NCI-H1417 treated with DMSO at 0.1 percent for 48 hours (cell line): Measurements from ENCODE around the gene KRT1.
"Not testable (repeated sequence)": the region's sequence is repeated elsewhere in the genome, so short reads cannot be mapped to it uniquely, and the experiment has no call there.

ENCODE experiments used
- DNase-seq: peaks from one replicate; lab custom pipeline; 2025; lab: John Stamatoyannopoulos, UW

Gene KRT1

GRCh38 chr12:52680363-52680762, at the start of gene KRT1:
KRT1 (minus strand) TSS chr12:52680407; CDS start chr12:52680348, 59 bp downstream.
- no peak for DNase-seq

- DNase-seq = no peak
These were observed 48.9 kb upstream of the KRT1 start for GRCh38 chr12:52729147-52729546.

DNA sequence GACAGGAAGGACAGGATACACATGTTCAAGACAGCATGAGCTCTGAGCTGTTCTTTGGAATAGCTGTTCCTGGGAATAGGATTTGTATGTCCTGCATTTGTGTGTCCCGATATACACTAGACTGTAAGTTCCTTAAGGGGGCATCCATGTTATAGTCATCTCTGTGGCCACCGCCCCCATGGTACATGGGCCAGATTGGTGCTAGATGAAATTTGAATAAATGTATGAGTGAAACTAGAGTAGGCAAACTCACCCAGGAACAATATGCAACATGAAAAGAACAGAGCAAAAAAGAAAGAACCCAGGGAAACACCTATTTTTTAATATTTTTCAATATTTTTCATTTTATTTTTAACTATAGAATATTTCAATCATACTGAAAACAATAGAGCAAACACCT, 48.2 kb upstream of the KRT1 start:
- no peak for DNase-seq

- no peak for DNase-seq
These were observed 46.8 kb upstream of the KRT1 start for GRCh38 chr12:52727037-52727436.

- no peak for DNase-seq
These were observed 46.2 kb upstream of the KRT1 start for GRCh38 chr12:52726451-52726850.

DNA sequence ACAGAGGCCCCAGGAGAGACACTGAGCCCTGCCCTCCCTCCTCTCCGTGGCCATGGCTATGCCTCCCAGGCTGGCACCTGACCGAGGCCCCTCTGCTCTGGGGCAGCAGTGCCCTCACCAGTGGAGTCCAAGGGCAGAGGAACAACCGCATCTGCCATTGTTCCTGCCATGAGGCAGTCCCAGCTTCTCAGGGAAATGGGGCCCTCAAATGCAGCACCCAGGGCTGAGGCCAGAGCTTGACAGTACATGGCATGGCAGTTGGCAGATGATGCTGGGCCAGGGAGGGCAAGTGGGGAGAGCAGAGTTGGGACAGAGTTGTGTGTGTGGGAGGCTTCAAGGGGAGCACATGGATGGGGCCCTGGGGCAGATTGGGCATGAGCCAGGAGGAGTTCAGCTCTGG, 44.2 kb upstream of the KRT1 start:
- DNase-seq = no peak

DNA sequence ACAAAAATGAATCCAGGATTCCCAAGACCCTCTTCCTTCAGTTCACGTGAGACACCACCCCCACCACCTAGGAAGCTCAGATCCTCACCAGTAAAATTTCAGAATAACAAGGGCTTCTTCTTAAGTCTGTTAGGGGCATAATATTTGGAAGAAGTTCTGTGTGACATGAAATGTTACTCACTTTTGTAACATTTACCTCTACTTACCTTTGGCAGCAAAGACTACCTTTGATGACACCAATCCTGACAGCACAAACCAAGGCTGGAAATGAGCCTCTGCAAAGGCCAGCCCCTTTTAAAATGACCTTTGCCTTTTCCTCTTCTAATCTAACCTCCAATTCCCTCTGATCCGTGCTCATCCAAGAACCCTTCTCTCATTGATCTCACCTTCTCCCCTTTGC, 42.5 kb upstream of the KRT1 start:
- no peak for DNase-seq

GRCh38 chr12:52721838-52722470, 41.7 kb upstream of the KRT1 start:
- DNase-seq = no peak

- DNase-seq = no peak
These were observed 40.2 kb upstream of the KRT1 start for GRCh38 chr12:52720365-52720886.

GRCh38 chr12:52716061-52716460, 35.9 kb upstream of the KRT1 start:
- DNase-seq = no peak

DNA sequence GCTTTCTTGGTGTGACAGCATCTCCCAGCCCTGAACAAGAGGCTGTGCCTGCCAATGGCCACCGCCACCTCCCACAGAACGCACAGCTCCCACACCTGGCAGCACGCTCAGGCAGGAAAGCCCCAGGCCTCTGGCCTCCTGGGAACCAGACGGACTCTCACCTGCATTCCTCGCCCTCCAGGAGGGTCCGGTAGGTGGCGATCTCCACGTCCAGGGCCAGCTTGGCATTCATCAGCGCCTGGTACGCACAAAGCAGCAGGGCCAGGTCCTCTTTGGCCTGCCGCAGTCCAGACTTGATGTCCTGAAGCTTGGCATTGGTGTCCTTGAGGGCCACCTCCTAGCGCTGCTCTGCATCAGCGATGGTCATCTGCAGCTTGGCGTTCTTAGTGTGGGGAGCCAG, 35.2 kb upstream of the KRT1 start:
- DNase-seq = no peak

GRCh38 chr12:52714887-52715281, 34.7 kb upstream of the KRT1 start:
- no peak for DNase-seq

- no peak for DNase-seq
These were observed 34.0 kb upstream of the KRT1 start for GRCh38 chr12:52713960-52714886.

- not testable (repeated sequence) for DNase-seq
These were observed 31.9 kb upstream of the KRT1 start for GRCh38 chr12:52712122-52712521.

DNA sequence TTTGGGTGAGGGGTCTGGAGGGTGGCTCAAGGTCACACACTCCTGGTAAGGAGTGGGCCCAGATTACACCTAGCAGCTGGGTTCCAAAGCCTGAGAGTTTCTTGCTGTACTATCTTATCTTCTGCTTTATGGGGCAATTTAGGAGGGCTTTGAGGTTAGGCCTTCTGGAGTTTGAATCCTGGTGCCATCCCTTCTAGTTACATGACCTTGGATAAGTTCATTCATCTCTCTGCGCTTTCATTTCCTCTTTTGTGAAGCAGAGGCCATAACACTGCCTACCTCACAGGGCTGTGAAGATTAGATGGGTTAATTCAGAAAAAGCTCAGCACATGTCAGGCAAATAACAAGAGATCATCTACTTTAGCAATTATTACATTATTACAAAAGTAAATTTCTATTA, 30.5 kb upstream of the KRT1 start:
- DNase-seq = no peak

GRCh38 chr12:52708010-52708409, 27.8 kb upstream of the KRT1 start:
- no peak for DNase-seq

DNA sequence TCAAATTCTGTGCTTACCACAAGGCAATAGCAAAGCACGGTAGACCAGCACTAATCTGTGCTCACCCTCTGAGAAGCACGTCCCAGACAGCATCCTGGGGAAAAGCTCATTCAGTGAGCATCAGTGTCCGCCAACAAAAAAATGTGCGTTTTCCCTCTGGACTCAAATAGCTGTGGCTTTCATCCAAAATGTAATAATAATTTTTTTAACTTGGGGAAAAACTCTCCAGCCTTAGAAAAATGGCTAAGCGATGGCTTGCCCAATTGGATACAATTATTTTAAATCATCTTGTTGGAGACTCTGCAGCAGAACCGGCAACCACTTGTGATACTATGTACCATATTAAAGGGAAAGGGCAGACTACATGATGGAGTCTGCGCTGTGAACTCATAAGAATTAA, 24.3 kb upstream of the KRT1 start:
- DNase-seq = no peak

DNA sequence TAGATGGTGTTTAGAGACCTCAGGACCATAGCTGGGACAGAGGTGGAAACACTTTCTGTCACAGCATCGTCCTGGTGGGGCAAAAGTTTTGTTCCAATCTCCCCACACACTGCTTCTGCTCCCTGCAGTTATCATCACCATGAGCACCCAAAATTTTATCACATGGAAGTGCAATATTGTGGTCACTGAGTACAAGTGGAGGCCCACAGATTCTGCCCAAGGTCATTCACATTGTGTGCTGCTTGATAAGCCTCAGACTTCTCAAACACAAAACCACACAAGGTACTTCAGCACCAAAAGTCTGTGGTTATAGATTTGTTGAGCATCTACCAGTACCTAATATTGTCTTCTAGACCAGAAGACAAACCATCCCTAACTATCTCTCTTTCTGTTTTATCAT, 23.7 kb upstream of the KRT1 start:
- DNase-seq = no peak

DNA sequence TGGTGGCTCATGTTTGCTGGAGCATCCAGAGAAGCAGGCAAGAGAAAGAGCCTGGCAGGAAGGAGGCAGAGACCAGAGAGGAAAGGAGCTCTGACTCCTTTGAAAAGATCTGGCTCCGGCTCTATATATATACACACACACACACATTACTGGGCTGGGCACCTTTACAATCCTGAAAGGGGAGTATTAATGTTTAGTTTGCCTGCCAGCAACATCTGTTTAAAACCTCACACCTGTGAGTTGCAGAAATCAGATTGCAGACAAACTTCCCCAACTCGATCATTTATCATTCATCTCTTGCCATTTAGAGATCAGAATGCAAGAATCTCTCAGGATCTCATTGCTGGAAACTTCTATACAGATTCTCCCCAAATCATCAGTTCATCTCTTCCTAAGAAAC, 23.2 kb upstream of the KRT1 start, which contains the start of gene KRT77:
Gene KRT77 (minus strand): TSS at position 101 of the 400 bp plus-strand sequence. CDS start 90 bp downstream, at position 11.
- DNase-seq = no peak

DNA sequence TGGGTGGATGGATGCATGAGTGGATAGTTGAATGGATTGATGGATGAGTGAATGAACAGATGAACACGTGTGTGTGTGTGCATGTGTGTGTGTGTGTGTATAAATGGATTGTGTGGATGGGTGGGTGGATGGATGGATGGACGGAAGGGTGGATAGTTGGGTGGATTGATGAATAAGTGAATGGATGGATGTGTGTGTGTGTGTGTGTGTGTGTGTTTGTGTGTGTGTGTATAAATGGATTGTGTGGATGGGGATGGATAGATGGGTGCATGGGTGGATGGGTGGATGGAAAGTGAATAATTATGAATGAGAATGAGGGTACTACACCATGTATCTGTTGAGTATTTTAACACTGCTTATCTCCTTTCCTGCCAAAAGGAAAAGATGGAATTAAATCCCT, 22.1 kb upstream of the KRT1 start:
- DNase-seq = no peak

DNA sequence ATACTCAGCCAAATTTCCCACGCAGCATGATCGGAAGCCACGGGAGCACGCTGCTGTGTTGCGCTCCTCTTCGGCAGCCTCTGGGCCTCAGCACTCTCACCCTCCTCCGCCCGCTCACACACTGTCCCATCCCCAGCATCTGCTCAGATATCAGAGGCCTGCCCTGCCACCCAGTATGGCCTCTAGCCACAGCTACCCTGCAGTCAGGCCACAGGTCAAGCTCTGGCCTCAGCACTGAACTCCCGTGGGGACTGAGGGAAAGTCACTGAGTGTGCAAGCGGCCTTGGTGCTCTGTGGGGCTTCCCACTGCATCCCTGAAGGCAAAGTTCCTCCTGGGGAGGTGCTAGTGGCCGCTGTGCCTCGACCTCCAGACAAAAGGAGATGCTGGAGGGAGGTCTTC, 21.1 kb upstream of the KRT1 start:
- no peak for DNase-seq

DNA sequence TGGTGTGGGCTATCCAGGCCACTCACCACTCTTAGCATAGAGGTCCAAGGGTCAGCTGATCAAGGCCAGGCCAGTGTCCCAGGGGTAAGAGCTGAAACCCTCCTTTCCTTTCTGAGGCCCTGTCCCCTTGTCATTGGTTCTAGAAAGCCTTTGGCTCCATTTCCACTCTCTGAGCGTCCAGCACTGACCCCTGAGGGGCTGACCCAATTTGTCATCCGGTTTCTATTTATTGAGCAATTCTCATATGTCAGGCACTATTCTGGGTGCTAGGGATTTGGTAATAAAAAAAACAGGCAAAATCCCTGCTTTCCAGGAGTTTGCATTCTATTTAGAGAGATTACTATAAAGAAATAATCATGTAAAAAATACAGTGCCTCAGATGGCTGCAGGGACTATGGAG, 19.8 kb upstream of the KRT1 start:
- DNase-seq = no peak

- no peak for DNase-seq
These were observed 19.2 kb upstream of the KRT1 start for GRCh38 chr12:52699373-52699772.
